ENCODE results near the gene BICD2.
A peak's percentile ranks its signal among the peaks of the same experiment; 100 is the strongest.

Gene BICD2

GRCh38 chr9:92726348-92726747 lies 38.3 kb downstream of the BICD2 start:
- DNase-seq = no peak

- peak; percentile 13 for DNase-seq
Measured at GRCh38 chr9:92725766-92726165, 38.9 kb downstream of the BICD2 start.

DNA sequence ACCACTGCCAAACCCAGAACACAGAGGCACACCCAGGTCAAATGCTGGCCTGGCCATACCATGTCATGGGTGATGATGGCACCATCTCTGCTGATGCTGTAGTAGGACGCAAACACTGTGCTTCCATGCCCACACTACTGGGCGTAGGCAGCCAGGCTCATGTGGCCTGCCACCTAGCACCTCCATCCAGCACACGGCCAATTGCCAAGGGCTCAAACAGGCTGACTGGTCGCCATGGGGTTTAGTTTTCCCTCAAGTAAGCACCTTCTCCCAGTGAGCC lies 39.4 kb downstream of the BICD2 start:
- peak; percentile 17 for DNase-seq

- DNase-seq = peak; percentile 16
Measured at GRCh38 chr9:92724528-92725265, 39.9 kb downstream of the BICD2 start.

GRCh38 chr9:92723801-92724323 lies 40.8 kb downstream of the BICD2 start:
- DNase-seq = no peak

DNA sequence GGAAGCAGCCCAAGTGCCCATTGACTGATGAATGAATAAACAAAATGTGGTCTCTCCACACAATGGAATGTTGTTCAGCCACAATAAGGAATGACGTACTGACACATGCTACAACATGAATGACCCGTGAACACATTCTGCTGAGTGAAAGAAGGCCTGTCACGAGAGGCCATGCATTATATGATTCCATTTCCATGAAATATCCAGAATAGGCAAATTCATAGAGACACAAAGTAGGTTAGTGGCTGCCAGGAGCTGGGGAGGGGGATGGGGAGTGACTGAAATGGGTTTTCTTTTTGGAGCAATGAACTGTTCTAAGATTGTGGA lies 41.4 kb downstream of the BICD2 start:
- no peak for DNase-seq

GRCh38 chr9:92722386-92723298 lies 42.0 kb downstream of the BICD2 start:
- DNase-seq = peak; percentile 14

GRCh38 chr9:92721548-92721947 lies 43.1 kb downstream of the BICD2 start:
- no peak for DNase-seq

- DNase-seq = no peak
Measured at GRCh38 chr9:92720807-92721535, 43.7 kb downstream of the BICD2 start.

- peak; percentile 12 for DNase-seq
Measured at GRCh38 chr9:92720209-92720765, 44.3 kb downstream of the BICD2 start.

DNA sequence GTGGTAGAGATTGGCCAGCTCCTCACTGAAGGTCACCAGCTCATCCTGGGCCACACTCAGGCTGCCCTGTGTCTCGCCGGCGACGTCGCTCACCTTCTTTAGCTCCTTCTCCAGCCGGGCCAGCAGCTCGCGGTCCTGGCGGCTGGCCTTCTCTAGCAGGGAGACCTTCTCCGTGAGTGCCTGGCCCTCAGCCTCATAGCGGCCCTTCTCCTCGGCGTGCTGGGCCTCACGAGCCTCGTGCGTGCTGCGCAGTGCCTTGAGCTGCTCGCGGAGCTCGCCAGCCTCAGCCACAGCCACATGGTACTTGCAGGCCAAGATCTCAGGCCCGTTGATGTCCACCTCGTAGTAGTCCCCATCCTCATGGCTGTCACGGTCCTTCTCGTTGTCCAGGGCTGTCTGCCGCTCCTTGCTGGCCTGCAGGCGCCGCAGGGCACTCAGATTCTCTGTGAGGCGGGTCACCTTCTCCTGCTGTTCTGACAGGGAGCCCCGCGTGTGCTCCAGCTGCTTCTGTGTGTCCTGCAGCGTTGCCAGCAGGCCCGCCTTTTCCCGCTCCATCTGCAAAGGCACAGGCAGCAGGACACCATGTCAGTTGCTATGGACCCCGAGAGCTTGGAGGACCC lies 45.5 kb downstream of the BICD2 start:
- DNase-seq = no peak

DNA sequence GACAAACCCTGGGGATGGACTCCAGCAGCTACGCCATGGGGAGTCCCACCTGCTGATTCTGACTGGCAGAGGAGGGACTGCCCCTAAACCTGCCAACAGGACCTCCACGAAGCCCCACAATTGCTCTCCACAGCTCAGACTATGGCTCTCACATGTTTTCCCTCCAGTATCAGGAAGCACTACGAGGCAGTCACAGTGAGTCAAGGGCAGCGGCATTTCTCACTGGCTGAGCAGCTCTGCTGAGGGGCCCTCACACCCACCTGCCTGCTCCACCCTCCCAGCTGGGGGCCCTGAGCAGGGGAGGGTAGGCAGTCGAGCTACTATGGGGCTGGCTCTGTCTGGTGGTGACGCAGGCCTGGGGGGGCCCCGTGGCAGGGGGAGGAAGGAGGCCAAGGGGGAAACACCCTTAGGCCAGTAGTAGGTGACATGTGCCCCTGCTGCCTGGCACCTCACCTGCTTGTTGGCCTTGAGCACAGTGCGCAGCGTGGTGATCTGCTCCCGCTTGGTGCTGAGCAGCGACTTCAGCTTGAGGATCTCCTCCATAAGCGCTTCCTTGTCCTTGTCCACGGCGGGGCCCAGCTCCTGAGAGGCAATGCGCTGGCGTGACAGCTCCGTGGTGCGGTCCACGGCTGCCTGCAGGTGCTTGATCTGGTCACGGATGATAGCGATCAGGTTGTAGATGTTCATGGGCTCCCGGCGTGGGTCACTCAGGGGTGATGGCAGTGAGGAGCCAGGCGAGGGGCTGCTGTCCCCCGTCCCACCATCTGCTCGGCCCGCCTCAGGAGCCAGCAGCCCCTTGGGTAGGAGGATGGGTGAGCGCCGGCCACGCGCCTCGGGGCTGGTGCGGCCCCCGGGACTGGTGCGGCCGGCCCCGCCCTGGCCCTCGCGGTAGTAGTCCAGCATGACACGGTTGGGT lies 46.3 kb downstream of the BICD2 start:
- DNase-seq = no peak

DNA sequence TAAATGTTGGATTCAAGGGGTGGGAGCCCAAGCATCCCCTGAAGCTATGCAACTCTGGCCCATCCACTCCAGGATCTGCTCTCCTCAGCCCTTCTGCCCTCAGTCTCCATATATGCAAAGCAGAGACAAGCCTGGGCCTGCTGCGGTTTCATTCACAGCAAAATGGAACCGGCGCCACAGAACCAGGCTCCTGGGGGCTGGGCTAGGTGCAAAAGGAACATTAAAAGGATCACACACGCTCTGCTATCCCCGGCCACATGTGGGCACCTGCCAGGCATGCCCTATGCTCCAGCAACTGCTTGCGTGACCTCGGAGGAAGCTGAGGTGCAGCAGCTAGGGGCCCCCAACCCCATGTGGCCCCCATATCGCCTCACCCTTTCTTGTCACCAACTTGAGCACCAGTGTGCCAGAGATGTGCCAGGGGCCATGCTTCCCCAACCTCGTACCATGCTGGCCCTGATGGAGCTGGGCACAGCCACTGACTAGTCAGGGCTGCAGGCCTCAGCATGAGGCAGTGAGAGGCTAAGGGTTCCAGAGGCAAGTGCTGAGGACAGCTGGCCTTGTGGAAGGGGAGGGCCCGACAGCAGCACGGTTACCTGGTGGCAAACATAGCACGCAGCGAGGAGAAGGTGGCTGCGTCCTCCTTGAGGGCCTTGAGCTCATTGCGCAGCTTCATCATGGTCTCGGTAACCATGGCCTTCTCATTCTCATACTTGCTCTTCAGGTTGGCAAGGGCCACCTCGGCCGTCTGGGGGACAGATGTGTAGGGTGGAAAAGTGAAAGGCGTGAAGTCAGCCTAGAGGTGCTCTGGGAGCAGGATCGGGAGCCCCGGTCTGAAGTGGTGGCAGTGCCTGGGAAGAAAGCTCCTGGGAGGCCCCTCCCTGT lies 47.2 kb downstream of the BICD2 start:
- no peak for DNase-seq

DNA sequence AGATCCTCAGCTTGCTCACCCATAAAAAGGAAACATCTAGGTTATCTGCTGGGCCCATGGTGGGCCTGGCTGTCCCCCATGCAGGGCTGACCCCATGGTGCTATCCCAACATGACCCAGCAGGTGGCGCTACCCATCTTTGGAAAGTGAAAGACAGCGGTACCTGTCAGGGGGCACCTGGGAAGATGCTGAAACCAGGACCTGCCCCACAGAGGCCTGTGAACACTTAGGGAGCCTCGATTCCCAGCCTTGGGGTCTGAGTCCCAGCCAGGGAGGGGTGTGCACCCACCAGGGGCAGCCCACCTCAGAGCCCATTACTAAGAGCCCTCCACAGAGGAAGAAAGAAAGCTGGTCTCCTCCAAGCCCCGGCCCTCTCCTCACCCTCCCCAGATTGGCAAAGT lies 48.1 kb downstream of the BICD2 start:
- peak; percentile 98 for DNase-seq

DNA sequence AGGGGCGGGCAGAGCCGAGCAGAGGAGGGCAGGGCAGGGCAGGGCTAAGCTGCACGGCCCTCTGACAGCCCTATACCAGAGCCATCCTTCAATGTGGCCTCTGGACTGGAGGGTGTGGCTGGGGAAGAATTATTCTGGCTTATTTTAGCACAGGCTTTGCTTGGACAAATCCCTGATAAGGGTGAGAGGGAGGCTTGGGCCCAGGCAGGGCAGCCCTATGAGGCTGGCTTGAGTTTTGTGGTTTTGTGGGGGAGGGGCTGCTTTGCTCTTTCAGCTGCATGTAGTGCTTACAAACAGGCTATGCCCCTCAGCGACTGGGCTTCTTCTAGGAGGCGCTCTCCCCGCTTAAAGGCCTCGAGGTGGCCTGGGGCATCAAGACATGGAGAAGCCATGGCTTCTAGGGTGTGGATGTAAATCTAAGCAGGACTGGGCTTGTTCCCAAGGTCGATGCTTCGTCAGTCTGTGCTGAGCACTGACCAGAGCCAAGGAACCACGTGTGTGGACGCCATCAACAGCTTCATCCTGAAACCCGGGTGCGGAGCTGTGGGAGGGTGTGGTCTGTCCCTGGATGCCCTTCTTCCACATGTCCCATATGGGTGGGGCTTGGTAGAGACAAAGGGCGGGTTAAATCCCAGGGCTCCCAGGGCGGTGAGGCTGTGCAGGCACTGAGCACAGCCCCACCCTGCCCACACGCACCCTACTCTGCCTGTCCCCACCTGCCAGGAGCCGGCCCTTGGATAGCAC lies 49.0 kb downstream of the BICD2 start:
- no peak for DNase-seq

GRCh38 chr9:92714787-92715487 lies 49.7 kb downstream of the BICD2 start:
- DNase-seq = no peak

GRCh38 chr9:92714016-92714415 lies 50.6 kb downstream of the BICD2 start:
- no peak for DNase-seq

- no peak for DNase-seq
Measured at GRCh38 chr9:92713528-92713927, 51.1 kb downstream of the BICD2 start.

DNA sequence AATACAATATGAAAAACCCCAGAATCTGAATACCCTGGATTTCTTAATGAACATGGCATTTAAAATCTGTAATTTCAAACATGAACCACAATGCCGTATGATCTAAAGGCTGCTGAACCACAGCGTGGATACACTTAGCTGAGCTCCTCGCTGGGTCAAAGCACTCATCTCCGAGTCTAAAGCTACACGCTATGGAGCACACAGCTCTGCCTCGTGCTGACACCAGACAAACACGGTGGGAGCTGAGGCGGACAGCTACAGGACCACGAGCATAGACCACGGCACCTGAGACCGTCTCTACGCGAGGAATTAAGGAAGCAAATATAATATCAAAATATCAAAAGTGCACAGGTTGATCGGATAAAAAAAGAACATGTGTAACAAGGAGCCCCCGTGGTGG lies 51.9 kb downstream of the BICD2 start:
- DNase-seq = no peak

Measured in stimulated activated CD8-positive, alpha-beta memory T cell treated with anti-CD3 and anti-CD28 coated beads, Interleukin-4, amount 100 ng/mL, for 48 hours (primary cell).